Right ventricle myocardium inferior (tissue), 1 donor: ENCODE data around the gene SLC2A10. TPM values are rescaled to one million over a fixed set of nuclear protein-coding genes. Genes with fewer than 3 reads are reported as not detected.

Experiments
- ATAC-seq: fragments of 200-7000 bp; cut with Tn5 transposase; one replicate; pipeline ENCODE4 v1.9.1; 2020; ENCODE audit warnings: mild to moderate bottlenecking, moderate library complexity
- DNase-seq: peaks from one replicate; pipeline ENCODE4 v3.0.0; 2021; ENCODE audit errors: missing footprints
- intact Hi-C: fragments of 100-400 bp; cut with DNase I; formaldehyde crosslinking; loops from one replicate; pipeline ENCODE4 v1.11.0; 2022
- total RNA-seq: library from RNA; stranded (reverse); fragmentation: NEBNext Ultra II Directional; extraction: Animal tissue kit (Norgen Biotek cat#: 25700); gene quantifications from one replicate; pipeline ENCODE4 v1.2.1, GENCODE V29; 2021
- donor health status: DM: no; HTN: yes; CAD: no; lungs with severe emphysema.

The SLC2A10 gene
- total RNA-seq, 1 donor from 2014 or later: 3.1 TPM

GRCh38 chr20:46755483-46756413, 46.3 kb downstream of the SLC2A10 start:
- DNase-seq (no peak), ATAC-seq (no peak)
- intact Hi-C loops: no loop called here

GRCh38 chr20:46756419-46756818, 47.0 kb downstream of the SLC2A10 start:
- no peak for ATAC-seq
- intact Hi-C loops: no loop called here
- DNase-seq: no peak

- ATAC-seq (no peak), DNase-seq (no peak)
- intact Hi-C loops: no loop called here
These were observed 47.7 kb downstream of the SLC2A10 start for GRCh38 chr20:46757135-46757534.

GRCh38 chr20:46757754-46758678, 48.6 kb downstream of the SLC2A10 start:
- no peak for ATAC-seq
- no peak for DNase-seq
- intact Hi-C loops: loop anchor here (1.0 kb wide), 1 partner anchor 392 kb away; no protein-coding TSS in a partner anchor

GRCh38 chr20:46758929-46759669, 49.6 kb downstream of the SLC2A10 start:
- no peak for ATAC-seq
- DNase-seq: no peak
- intact Hi-C loops: loop anchor here (1.0 kb wide), 1 partner anchor 391 kb away; no protein-coding TSS in a partner anchor

- DNase-seq (no peak), ATAC-seq (no peak)
- intact Hi-C loops: no loop called here
These were observed 52.1 kb downstream of the SLC2A10 start for GRCh38 chr20:46761566-46761965.

- no peak for ATAC-seq
- intact Hi-C loops: no loop called here
- no peak for DNase-seq
These were observed 54.6 kb downstream of the SLC2A10 start for GRCh38 chr20:46764068-46764467.

- DNase-seq (no peak), ATAC-seq (no peak)
- intact Hi-C loops: no loop called here
These were observed 56.2 kb downstream of the SLC2A10 start for GRCh38 chr20:46765506-46766120.

GRCh38 chr20:46767127-46767761, 57.8 kb downstream of the SLC2A10 start:
- intact Hi-C loops: no loop called here
- DNase-seq: no peak
- ATAC-seq: no peak

GRCh38 chr20:46770330-46771194, 61.1 kb downstream of the SLC2A10 start:
- DNase-seq: no peak
- no peak for ATAC-seq
- intact Hi-C loops: no loop called here

GRCh38 chr20:46771195-46771588, 61.7 kb downstream of the SLC2A10 start:
- ATAC-seq (no peak), DNase-seq (no peak)
- intact Hi-C loops: no loop called here

- intact Hi-C loops: no loop called here
- no peak for ATAC-seq
These were observed 63.5 kb downstream of the SLC2A10 start for GRCh38 chr20:46772901-46773300.

GRCh38 chr20:46773680-46774079, 64.2 kb downstream of the SLC2A10 start:
- no peak for ATAC-seq
- intact Hi-C loops: no loop called here
- no peak for DNase-seq

More at GRCh38 chr20:46772901-46773300, 63.5 kb downstream of the SLC2A10 start:
- no peak for DNase-seq

GRCh38 chr20:46774236-46774635, 64.8 kb downstream of the SLC2A10 start:
- intact Hi-C loops: no loop called here
- DNase-seq: no peak
- ATAC-seq: no peak

GRCh38 chr20:46774943-46775560, 65.6 kb downstream of the SLC2A10 start:
- intact Hi-C loops: no loop called here
- ATAC-seq (no peak), DNase-seq (no peak)

GRCh38 chr20:46775806-46776205, 66.4 kb downstream of the SLC2A10 start:
- no peak for ATAC-seq
- intact Hi-C loops: no loop called here
- DNase-seq: no peak

- DNase-seq (no peak), ATAC-seq (no peak)
- intact Hi-C loops: no loop called here
These were observed 67.9 kb downstream of the SLC2A10 start for GRCh38 chr20:46777331-46777730.
